ENCODE results near the gene C2CD4C. TPM values are rescaled to one million over a fixed set of nuclear protein-coding genes. Genes with fewer than 3 reads are reported as not detected.

C2CD4C gene
- total RNA-seq, 1 donor from 2014 or later = 7.8 TPM

DNA sequence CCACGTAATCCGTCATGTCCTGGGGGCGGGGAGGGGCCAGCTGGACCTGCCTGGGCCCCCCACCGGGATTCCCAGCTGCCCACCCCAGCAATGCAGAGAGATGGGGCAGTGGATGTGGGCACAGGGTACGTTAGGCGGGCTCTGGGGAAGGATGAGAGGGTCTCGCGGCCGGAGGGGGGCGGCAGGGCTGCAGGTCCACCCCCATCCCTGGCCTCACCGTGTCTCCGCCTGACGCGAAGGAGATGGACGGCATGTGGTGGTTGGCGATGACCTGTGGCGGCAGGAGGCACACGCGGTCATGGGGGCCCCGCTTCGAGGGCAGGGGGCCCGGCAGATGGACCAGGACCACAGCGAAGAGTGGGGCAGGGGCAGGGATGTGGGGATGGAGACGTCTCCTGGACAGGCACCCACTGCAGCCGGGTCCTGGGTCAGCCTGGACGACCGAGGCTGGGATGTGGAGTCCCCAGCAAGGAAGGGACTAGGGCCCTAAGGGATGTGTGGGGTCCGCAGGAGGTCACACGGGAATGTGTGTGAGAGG is 27.5 kb upstream of the C2CD4C start:
- DNase-seq (ENCODE audit: low spot score in 2 of 2, unreplicated experiment in 2 of 2) = no peak
- Mint-ChIP-seq H3K27ac (no peak overlapping the region), H3K4me3 (no peak overlapping the region), H3K4me1 (no peaks in the 10 kb centered on the region), H3K9me3 (no peaks in the 10 kb centered on the region), H3K27me3 (ENCODE audit: low read depth) (no peaks in the 10 kb centered on the region), H3K36me3 (peaks cover 6% of the 10 kb centered on the region)
- TF ChIP-seq, protein P1, sequence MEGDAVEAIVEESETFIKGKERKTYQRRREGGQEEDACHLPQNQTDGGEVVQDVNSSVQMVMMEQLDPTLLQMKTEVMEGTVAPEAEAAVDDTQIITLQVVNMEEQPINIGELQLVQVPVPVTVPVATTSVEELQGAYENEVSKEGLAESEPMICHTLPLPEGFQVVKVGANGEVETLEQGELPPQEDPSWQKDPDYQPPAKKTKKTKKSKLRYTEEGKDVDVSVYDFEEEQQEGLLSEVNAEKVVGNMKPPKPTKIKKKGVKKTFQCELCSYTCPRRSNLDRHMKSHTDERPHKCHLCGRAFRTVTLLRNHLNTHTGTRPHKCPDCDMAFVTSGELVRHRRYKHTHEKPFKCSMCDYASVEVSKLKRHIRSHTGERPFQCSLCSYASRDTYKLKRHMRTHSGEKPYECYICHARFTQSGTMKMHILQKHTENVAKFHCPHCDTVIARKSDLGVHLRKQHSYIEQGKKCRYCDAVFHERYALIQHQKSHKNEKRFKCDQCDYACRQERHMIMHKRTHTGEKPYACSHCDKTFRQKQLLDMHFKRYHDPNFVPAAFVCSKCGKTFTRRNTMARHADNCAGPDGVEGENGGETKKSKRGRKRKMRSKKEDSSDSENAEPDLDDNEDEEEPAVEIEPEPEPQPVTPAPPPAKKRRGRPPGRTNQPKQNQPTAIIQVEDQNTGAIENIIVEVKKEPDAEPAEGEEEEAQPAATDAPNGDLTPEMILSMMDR (IDR thresholded peaks at IDR 0.05; ENCODE audit: unreplicated experiment) = no peak

DNA sequence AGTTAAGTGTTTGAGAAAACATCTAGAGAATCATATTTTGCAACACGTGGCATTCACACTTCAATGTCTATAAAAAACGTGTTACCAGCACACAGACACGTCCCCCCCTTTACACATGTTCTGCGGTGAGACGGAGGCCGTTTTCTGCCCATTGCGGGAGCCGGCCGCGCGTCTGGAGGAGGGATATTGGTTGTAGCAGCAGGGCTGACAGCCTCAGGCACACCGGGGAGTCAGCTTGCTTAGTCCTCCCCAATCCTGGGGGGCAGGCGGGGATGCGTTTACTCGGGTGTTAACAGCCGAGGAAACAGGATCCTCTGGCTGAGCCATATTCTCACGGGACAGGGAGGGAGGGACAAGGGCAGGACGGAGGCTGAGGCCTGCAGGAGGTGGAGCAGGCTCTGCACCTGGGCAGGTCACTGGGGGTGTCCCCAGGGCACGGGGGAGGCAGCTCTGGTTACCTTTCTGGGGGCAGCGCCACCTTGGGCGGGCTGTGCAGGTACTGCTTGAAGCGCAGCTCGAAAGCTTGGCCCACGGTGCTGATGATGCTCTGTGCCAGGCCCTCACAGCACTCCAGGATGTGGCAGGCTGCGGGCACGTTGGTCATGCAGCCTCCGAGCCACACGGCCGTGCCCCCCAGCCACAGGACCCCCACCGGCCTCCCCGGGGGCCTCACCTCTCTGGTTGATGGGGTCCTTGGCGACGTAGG is 26.9 kb upstream of the C2CD4C start:
- Mint-ChIP-seq H3K27me3 (ENCODE audit: low read depth) (no peaks in the 10 kb centered on the region), H3K4me3 (no peak overlapping the region), H3K27ac (no peak overlapping the region), H3K36me3 (peaks cover 7% of the 10 kb centered on the region), H3K9me3 (peaks cover 4% of the 10 kb centered on the region), H3K4me1 (no peaks in the 10 kb centered on the region)
- TF ChIP-seq, protein P1 (IDR thresholded peaks at IDR 0.05; ENCODE audit: unreplicated experiment) = no peak
- DNase-seq (ENCODE audit: low spot score in 2 of 2, unreplicated experiment in 2 of 2) = no peak

DNA sequence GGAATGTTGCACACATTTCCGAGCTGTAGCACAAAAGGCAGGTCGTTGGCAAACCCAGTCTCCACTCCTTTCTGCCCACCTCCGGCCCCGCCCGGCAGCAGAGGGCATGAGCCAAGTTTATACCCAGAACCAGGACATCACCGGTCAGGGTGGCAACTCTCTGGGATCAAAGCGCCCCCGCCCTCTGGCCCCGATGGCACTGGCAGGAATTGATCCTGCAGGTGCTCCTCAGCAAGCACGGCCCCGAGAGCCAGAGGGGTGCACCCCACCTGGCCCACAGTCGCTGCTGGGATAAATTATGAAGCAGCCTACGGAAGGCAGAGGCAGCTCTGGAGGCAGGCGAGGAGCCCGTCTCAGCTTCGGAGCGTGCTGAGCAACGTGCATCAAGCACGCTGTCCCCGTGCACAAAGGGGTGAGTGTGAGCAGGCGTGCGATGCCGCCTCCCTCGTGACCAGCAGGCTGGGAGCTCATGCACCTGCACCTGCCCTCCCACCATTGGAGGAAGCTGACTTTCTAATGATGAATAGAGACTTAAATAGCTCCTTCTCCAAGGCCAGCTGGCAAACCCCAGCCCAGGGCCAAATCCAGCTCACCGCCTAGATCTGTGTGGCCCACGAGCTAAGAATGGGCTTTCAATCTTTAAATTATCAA is 26.2 kb upstream of the C2CD4C start:
- Mint-ChIP-seq H3K27me3 (ENCODE audit: low read depth) (no peaks in the 10 kb centered on the region), H3K4me1 (no peaks in the 10 kb centered on the region), H3K4me3 (no peak overlapping the region), H3K9me3 (peaks cover 7% of the 10 kb centered on the region), H3K36me3 (peaks cover 13% of the 10 kb centered on the region), H3K27ac (no peak overlapping the region)
- TF ChIP-seq, protein P1 (IDR thresholded peaks at IDR 0.05; ENCODE audit: unreplicated experiment) = no peak
- DNase-seq (ENCODE audit: low spot score in 2 of 2, unreplicated experiment in 2 of 2) = no peak

- TF ChIP-seq, protein P1 (IDR thresholded peaks at IDR 0.05; ENCODE audit: unreplicated experiment) = no peak
- Mint-ChIP-seq H3K4me1 (no peaks in the 10 kb centered on the region), H3K36me3 (peaks cover 21% of the 10 kb centered on the region), H3K4me3 (no peak overlapping the region), H3K9me3 (peaks cover 9% of the 10 kb centered on the region), H3K27ac (no peak overlapping the region), H3K27me3 (ENCODE audit: low read depth) (no peaks in the 10 kb centered on the region)
- DNase-seq (ENCODE audit: low spot score in 2 of 2, unreplicated experiment in 2 of 2) = no peak
Measured at GRCh38 chr19:434152-434960, 25.4 kb upstream of the C2CD4C start.

DNA sequence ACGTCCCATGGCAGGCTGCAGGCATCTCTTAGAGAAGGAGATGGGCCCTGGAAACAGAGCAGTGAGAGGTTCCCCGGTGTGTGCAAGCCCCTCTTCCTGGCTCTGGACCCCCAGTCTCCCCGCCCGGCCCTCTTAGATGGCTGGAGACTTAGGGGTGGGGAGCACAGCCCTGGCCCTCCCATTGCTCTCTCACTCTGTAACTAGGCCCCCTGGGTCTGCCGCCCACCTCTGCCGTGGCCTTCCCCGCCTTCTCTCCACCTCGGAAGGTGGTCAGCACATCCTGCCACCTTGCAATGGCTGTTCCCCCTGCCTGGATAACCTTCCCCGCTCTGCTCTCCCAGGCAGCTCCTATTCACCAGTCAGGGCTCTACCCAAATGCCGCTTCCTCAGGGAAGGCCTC is 21.8 kb upstream of the C2CD4C start:
- Mint-ChIP-seq H3K27ac (no peak overlapping the region), H3K4me1 (no peaks in the 10 kb centered on the region), H3K27me3 (ENCODE audit: low read depth) (no peaks in the 10 kb centered on the region), H3K36me3 (peaks cover 35% of the 10 kb centered on the region), H3K9me3 (peaks cover 9% of the 10 kb centered on the region), H3K4me3 (no peak overlapping the region)
- TF ChIP-seq, protein P1 (IDR thresholded peaks at IDR 0.05; ENCODE audit: unreplicated experiment) = no peak
- DNase-seq (ENCODE audit: low spot score in 2 of 2, unreplicated experiment in 2 of 2) = no peak
